Activated CD8-positive, alpha-beta memory T cell treated with anti-CD3 and anti-CD28 coated beads, Interleukin-2, amount 50 U/mL, for 48 hours (primary cell): ENCODE measurements around the gene AFF3.

Source experiments
- DNase-seq: peaks from one replicate; pipeline ENCODE4 v3.0.0-alpha.2; 2020

AFF3 gene

GRCh38 chr2:100066856-100067255 lies 75.5 kb downstream of the AFF3 start:
- no peak for DNase-seq

- DNase-seq = no peak
Observed at GRCh38 chr2:100066246-100066645, 76.1 kb downstream of the AFF3 start.

- no peak for DNase-seq
Observed at GRCh38 chr2:100064592-100065428, 77.6 kb downstream of the AFF3 start.

GRCh38 chr2:100064165-100064564 lies 78.2 kb downstream of the AFF3 start:
- DNase-seq = no peak

- DNase-seq = no peak
Observed at GRCh38 chr2:100063459-100063953, 78.9 kb downstream of the AFF3 start.

- DNase-seq = no peak
Observed at GRCh38 chr2:100062336-100062735, 80.1 kb downstream of the AFF3 start.

GRCh38 chr2:100060875-100061274 lies 81.5 kb downstream of the AFF3 start:
- DNase-seq = no peak

- no peak for DNase-seq
Observed at GRCh38 chr2:100059638-100060037, 82.8 kb downstream of the AFF3 start.

GRCh38 chr2:100057901-100058261 lies 84.5 kb downstream of the AFF3 start:
- DNase-seq = no peak

- no peak for DNase-seq
Observed at GRCh38 chr2:100054426-100054825, 88.0 kb downstream of the AFF3 start.

GRCh38 chr2:100053087-100053885 lies 89.1 kb downstream of the AFF3 start:
- no peak for DNase-seq

- no peak for DNase-seq
Observed at GRCh38 chr2:100052650-100053049, 89.7 kb downstream of the AFF3 start.

- DNase-seq = no peak
Observed at GRCh38 chr2:100051253-100051652, 91.1 kb downstream of the AFF3 start.

- no peak for DNase-seq
Observed at GRCh38 chr2:100050685-100051084, 91.7 kb downstream of the AFF3 start.

GRCh38 chr2:100046961-100047947 lies 95.1 kb downstream of the AFF3 start:
- no peak for DNase-seq

GRCh38 chr2:100045000-100045399 lies 97.4 kb downstream of the AFF3 start:
- no peak for DNase-seq

- no peak for DNase-seq
Observed at GRCh38 chr2:100043891-100044255, 98.5 kb downstream of the AFF3 start.

GRCh38 chr2:100043081-100043890 lies 99.1 kb downstream of the AFF3 start:
- DNase-seq = no peak

- no peak for DNase-seq
Observed at GRCh38 chr2:100042562-100042961, 99.8 kb downstream of the AFF3 start.

GRCh38 chr2:100041946-100042345 lies 100.4 kb downstream of the AFF3 start:
- no peak for DNase-seq

GRCh38 chr2:100041385-100041784 lies 101.0 kb downstream of the AFF3 start:
- no peak for DNase-seq

- no peak for DNase-seq
Observed at GRCh38 chr2:100040906-100041305, 101.5 kb downstream of the AFF3 start.
